OCI-LY1 (cell line): ENCODE data around the gene DIPK1C.

Experiments
- H2AFZ ChIP-seq: fragments of 200-600 bp; sonication (generic), shearing (Covaris generic); 2 replicates; pipeline ENCODE4 v1.6.0; 2014; ENCODE audit warnings: antibody characterized with exemption, mild to moderate bottlenecking, low read length
- H3F3A ChIP-seq: fragments of 200-600 bp; sonication (generic), shearing (Covaris generic); 2 replicates; pipeline ENCODE4 v1.6.0; 2014; ENCODE audit warnings: mild to moderate bottlenecking, antibody characterized with exemption, low read length, moderate library complexity; ENCODE audit not compliant: insufficient read depth
- H3K27ac ChIP-seq: fragments of 200-600 bp; sonication (generic); 2 replicates; pipeline ENCODE4 v1.5.1; 2014; ENCODE audit warnings: low read length, mixed run types, mild to moderate bottlenecking, low read depth; ENCODE audit not compliant: poor library complexity, severe bottlenecking
- H3K27me3 ChIP-seq: fragments of 200-600 bp; sonication (generic); 2 replicates; pipeline ENCODE4 v1.6.0; 2014; ENCODE audit warnings: antibody characterized with exemption, mild to moderate bottlenecking, low read length, moderate library complexity; ENCODE audit not compliant: insufficient read depth
- H3K36me3 ChIP-seq: fragments of 200-600 bp; sonication (generic); 2 replicates; pipeline ENCODE4 v1.6.1; 2014; ENCODE audit warnings: mild to moderate bottlenecking, antibody characterized with exemption, low read length, moderate library complexity, mixed read lengths; ENCODE audit not compliant: insufficient read depth
- H3K4me1 ChIP-seq: fragments of 200-600 bp; sonication (generic); 2 replicates; pipeline ENCODE4 v1.5.1; 2014; ENCODE audit warnings: mild to moderate bottlenecking, low read length, moderate library complexity; ENCODE audit not compliant: insufficient read depth, severe bottlenecking
- H3K4me2 ChIP-seq: fragments of 200-600 bp; sonication (generic), shearing (Covaris generic); 2 replicates; pipeline ENCODE4 v1.6.1; 2014; ENCODE audit warnings: low read length
- H3K4me3 ChIP-seq: fragments of 200-600 bp; sonication (generic); 2 replicates; pipeline ENCODE4 v1.5.1; 2014; ENCODE audit warnings: low read length, low read depth, mild to moderate bottlenecking, mixed read lengths; ENCODE audit not compliant: poor library complexity, severe bottlenecking
- H3K79me2 ChIP-seq: fragments of 200-600 bp; shearing (Covaris generic); 2 replicates; pipeline ENCODE4 v1.6.1; 2016; ENCODE audit warnings: mixed run types, low read length, mixed read lengths; ENCODE audit not compliant: insufficient read depth
- H3K9ac ChIP-seq: fragments of 200-600 bp; sonication (generic), shearing (Covaris generic); 2 replicates; pipeline ENCODE4 v1.6.1; 2014; ENCODE audit warnings: mild to moderate bottlenecking, low read length, mixed read lengths
- H3K9me2 ChIP-seq: fragments of 200-600 bp; sonication (generic), shearing (Covaris generic); 2 replicates; pipeline ENCODE4 v1.6.1; 2014; ENCODE audit warnings: low read depth, mild to moderate bottlenecking, low read length, mixed read lengths
- H3K9me3 ChIP-seq: fragments of 200-600 bp; shearing (Covaris generic); 2 replicates; pipeline ENCODE4 v1.6.1; 2014; ENCODE audit warnings: low read length, mixed read lengths
- H4K20me1 ChIP-seq: fragments of 200-600 bp; sonication (generic), shearing (Covaris generic); 2 replicates; pipeline ENCODE4 v1.6.0; 2016; ENCODE audit warnings: mild to moderate bottlenecking, low read length; ENCODE audit not compliant: insufficient read depth
- CTCF ChIP-seq: fragments of 200-600 bp; sonication (generic), shearing (Covaris generic); IDR thresholded peaks from 2 replicates; pipeline ENCODE4 v1.5.1; 2017; ENCODE audit warnings: mild to moderate bottlenecking, antibody characterized with exemption, low read length, moderate library complexity, mixed read lengths
- EZH2 ChIP-seq: fragments of 200-600 bp; sonication (generic), shearing (Covaris generic); IDR thresholded peaks from 2 replicates; pipeline ENCODE4 v1.8.0; 2017; ENCODE audit warnings: borderline replicate concordance, mixed run types, mild to moderate bottlenecking, antibody characterized with exemption, low read length, moderate library complexity, mixed read lengths

DIPK1C gene

DNA sequence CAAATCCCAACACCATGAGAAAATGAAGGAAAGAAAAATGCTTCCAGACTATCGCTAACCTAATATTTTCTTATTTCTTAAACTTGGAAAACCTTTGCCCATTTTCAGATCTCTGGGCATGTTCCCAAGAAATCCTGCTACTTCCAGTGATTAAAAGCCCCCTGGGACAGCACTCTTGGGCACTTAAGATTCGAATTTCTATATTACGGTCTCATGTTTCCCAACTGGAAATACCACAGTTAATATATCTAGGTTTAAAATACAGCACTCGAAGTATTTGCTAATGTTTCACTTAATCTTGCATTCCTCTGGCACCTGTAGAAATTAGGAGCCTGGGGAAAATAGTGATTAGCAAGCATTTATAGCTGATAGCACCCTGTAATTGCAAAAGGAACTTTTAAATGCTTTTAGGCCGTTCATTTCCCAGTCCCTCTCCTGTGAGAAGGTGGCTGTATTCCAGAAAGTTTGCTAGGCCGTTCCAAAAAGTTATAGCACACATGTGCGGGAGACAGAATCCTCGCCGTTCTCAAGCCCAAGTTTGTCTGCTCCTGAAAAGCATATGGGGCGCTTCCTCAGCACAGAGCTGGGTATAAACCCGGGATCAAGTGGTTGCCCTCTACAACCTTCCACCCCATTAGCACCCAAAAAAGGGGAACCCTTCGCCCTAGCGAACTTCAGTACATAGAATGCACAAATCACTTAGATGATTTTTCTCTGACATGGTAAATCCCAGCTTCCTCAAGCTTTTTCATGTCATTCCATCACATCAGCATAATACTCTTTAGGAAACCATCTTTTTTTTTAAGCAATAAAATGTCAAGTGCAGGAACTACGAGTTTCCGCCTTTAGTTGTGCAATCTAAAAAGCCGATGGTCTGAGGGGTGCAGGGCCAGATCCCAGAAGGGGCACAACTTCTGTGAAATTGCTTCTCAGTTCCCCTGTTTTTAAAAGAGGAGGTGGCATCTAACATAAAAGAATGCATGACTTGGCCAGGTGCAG is 60.6 kb downstream of the DIPK1C start:
- Histone ChIP-seq H3K9ac (no peak overlapping the region), H3K36me3 (no peaks in the 10 kb centered on the region), H2AFZ (no peak overlapping the region), H3K4me1 (no peaks in the 10 kb centered on the region), H3K9me2 (no peaks in the 10 kb centered on the region), H3K4me3 (no peak overlapping the region), H3K4me2 (no peak overlapping the region), H4K20me1 (no peaks in the 10 kb centered on the region), H3K79me2 (no peaks in the 10 kb centered on the region), H3K27ac (no peak overlapping the region), H3K27me3 (no peaks in the 10 kb centered on the region), H3F3A (no peaks in the 10 kb centered on the region), H3K9me3 (no peaks in the 10 kb centered on the region)
- TF ChIP-seq EZH2, result no peak
- no peak for TF ChIP-seq CTCF

- no peak overlapping the region for H3K27ac ChIP-seq
- no peaks in the 10 kb centered on the region for H3K9me2 ChIP-seq
- no peaks in the 10 kb centered on the region for H3K4me1 ChIP-seq
- no peak overlapping the region for H3K9ac ChIP-seq
- H3F3A ChIP-seq, result no peaks in the 10 kb centered on the region
- no peaks in the 10 kb centered on the region for H3K9me3 ChIP-seq
- H3K36me3 ChIP-seq, result no peaks in the 10 kb centered on the region
- no peak overlapping the region for H2AFZ ChIP-seq
- H3K4me3 ChIP-seq, result no peak overlapping the region
- H3K79me2 ChIP-seq, result no peaks in the 10 kb centered on the region
- H3K27me3 ChIP-seq, result no peaks in the 10 kb centered on the region; the same call in 1 of the 2 replicates
- no peaks in the 10 kb centered on the region for H4K20me1 ChIP-seq
- TF ChIP-seq EZH2 (no peak), CTCF (no peak)
- H3K4me2 ChIP-seq, result no peak overlapping the region
Measured at GRCh38 chr18:74395648-74396154, 61.4 kb downstream of the DIPK1C start.

DNA sequence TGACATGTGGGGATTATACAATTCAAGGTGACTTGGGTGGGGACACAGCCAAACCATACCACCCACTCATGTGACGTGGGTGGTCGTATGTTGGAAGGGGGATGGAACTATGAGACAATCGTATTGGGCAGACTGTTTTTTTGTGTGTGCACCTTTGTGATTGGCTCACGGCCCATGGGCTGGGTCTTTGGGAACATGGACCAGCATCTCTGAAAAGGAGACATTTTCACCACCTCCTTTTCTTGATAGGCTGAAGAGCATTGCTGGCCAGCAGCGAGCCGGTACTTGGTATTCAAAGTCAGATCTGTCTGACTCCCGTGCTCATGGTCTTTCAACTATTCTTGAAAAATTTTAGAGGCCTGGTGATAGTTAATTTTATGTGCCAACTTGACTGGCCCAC is 62.1 kb downstream of the DIPK1C start:
- H3K9me3 ChIP-seq, result no peaks in the 10 kb centered on the region
- H3K9ac ChIP-seq, result no peak overlapping the region
- no peak overlapping the region for H2AFZ ChIP-seq
- TF ChIP-seq CTCF (no peak), EZH2 (no peak)
- no peaks in the 10 kb centered on the region; the same call in 1 of the 2 replicates for H3K27me3 ChIP-seq
- no peak overlapping the region for H3K4me2 ChIP-seq
- H3K4me3 ChIP-seq, result no peak overlapping the region
- H3K9me2 ChIP-seq, result no peaks in the 10 kb centered on the region
- H3K79me2 ChIP-seq, result no peaks in the 10 kb centered on the region
- no peaks in the 10 kb centered on the region for H3K36me3 ChIP-seq
- no peak overlapping the region for H3K27ac ChIP-seq
- no peaks in the 10 kb centered on the region for H4K20me1 ChIP-seq
- no peaks in the 10 kb centered on the region for H3F3A ChIP-seq
- H3K4me1 ChIP-seq, result no peaks in the 10 kb centered on the region
